ENCODE measurements around the gene SERPINB6.

GRCh38 chr6:2992330-2992979 is 21.1 kb upstream of the SERPINB6 start:
- TF ChIP-seq CTCF (IDR thresholded peaks at IDR 0.05), result no peak
- no peak for TF ChIP-seq POLR2AphosphoS5 (IDR thresholded peaks at IDR 0.05; ENCODE audit: low read depth, low read length)
- no peak for TF ChIP-seq SIN3A (IDR thresholded peaks at IDR 0.05; ENCODE audit: borderline replicate concordance, insufficient read depth, low read depth, low read length)
